Cardiac muscle cell (in vitro differentiated cells and primary cell): Measurements from ENCODE around the gene NTPCR. TPM values are rescaled to one million over a fixed set of nuclear protein-coding genes. Genes with fewer than 3 reads are reported as not detected.
A peak's percentile ranks its signal among the peaks of the same experiment; 100 is the strongest.

Experiments
- DNase-seq, 2 donors: peaks; one replicate each; pipeline versions ENCODE4 v3.0.0 to v3.0.0-alpha.2; 2010 to 2017; ENCODE audit warnings: low read depth in 1 of 2, low spot score in 1 of 2
- H3K27ac ChIP-seq: fragments of 200-600 bp; sonication (generic); 2 replicates; pipeline ENCODE4 v1.5.1; 2016
- H3K27me3 ChIP-seq: fragments of 200-600 bp; sonication (generic); 2 replicates; pipeline ENCODE4 v1.6.0; 2016; ENCODE audit warnings: control low read depth
- H3K36me3 ChIP-seq: fragments of 200-600 bp; sonication (generic); 2 replicates; pipeline ENCODE4 v1.5.1; 2016; ENCODE audit warnings: control low read depth
- H3K4me1 ChIP-seq: fragments of 200-600 bp; sonication (generic); 2 replicates; pipeline ENCODE4 v1.8.1; 2017; ENCODE audit warnings: low read depth, mild to moderate bottlenecking, mixed run types
- H3K4me3 ChIP-seq: fragments of 200-600 bp; sonication (generic); 2 replicates; pipeline ENCODE4 v1.5.1; 2016; ENCODE audit warnings: mild to moderate bottlenecking
- H3K9me3 ChIP-seq: fragments of 200-600 bp; sonication (generic); 2 replicates; pipeline ENCODE4 v1.5.1; 2017; ENCODE audit warnings: low read depth, mild to moderate bottlenecking, control low read depth
- polyA plus RNA-seq: library from polyadenylated mRNA; unstranded; fragments of >200 nt; fragmentation: Nextera tagmentation; extraction: Ambion mirVana; gene quantifications from 2 replicates; pipeline ENCODE4 v1.2.1, GENCODE V29; 2016
- total RNA-seq: library from RNA; depleted of rRNA; stranded (reverse); fragments of >200 nt; gene quantifications from 2 replicates; pipeline ENCODE4 v1.2.3, GENCODE V29; 2016
- TF ChIP-seq, protein P1 (sequence below): IDR thresholded peaks from 2 replicates; pipeline ENCODE4 v1.5.1; 2012; ENCODE audit warnings: low read depth, mild to moderate bottlenecking, low read length

Gene NTPCR
- total and polyA plus RNA-seq, 2 experiments from 2014 or later: 37.5 to 154 TPM

DNA sequence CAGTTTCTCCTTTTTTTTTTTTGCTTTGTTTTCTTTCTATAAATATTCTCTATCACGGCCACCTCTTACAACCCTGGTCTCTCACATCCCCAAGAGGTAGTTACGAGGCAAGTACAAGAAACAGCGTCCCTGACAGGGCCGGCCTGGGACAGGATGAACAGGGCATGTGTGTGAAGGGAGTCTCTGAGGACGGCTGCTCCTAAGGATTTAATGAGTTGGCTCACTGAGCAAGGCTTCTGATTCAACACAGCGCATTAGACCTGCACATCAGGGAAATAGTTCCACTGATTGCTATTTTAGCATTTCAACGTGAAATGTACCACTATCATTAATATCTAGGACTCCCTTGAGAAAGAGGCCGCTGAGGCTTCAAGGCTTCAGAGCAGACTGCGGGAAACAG, 54.0 kb downstream of the NTPCR start:
- H3K27me3 ChIP-seq: no peaks in the 10 kb centered on the region
- no peak for DNase-seq
- H3K27ac ChIP-seq: no peak overlapping the region
- H3K36me3 ChIP-seq: no peaks in the 10 kb centered on the region
- H3K4me3 ChIP-seq: no peak overlapping the region
- TF ChIP-seq, protein P1, sequence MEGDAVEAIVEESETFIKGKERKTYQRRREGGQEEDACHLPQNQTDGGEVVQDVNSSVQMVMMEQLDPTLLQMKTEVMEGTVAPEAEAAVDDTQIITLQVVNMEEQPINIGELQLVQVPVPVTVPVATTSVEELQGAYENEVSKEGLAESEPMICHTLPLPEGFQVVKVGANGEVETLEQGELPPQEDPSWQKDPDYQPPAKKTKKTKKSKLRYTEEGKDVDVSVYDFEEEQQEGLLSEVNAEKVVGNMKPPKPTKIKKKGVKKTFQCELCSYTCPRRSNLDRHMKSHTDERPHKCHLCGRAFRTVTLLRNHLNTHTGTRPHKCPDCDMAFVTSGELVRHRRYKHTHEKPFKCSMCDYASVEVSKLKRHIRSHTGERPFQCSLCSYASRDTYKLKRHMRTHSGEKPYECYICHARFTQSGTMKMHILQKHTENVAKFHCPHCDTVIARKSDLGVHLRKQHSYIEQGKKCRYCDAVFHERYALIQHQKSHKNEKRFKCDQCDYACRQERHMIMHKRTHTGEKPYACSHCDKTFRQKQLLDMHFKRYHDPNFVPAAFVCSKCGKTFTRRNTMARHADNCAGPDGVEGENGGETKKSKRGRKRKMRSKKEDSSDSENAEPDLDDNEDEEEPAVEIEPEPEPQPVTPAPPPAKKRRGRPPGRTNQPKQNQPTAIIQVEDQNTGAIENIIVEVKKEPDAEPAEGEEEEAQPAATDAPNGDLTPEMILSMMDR: no peak
- H3K9me3 ChIP-seq: no peaks in the 10 kb centered on the region
- no peaks in the 10 kb centered on the region for H3K4me1 ChIP-seq

DNA sequence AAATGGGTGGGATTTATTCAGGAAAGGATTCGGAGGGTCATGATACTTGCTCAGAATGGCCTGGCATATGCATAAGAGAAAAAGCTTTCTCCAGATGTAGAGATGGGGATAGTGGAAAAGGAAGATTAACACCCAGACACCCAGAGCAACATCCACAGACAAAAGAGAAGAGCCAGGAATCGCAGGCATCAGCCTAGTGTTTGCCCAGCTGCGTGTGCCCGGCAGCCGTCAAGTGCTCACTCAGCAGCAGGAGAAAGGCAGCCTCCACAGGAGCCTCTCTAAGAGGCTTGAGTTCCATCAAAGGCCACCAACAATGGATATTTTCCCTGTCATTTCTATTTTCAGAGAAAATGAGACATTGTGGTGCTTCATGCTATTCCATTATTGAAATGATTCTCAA, 54.7 kb downstream of the NTPCR start:
- H3K36me3 ChIP-seq: no peaks in the 10 kb centered on the region
- DNase-seq: no peak
- no peak overlapping the region for H3K27ac ChIP-seq
- H3K9me3 ChIP-seq: no peaks in the 10 kb centered on the region
- no peak overlapping the region for H3K4me3 ChIP-seq
- H3K27me3 ChIP-seq: no peaks in the 10 kb centered on the region
- TF ChIP-seq, protein P1: no peak
- no peaks in the 10 kb centered on the region for H3K4me1 ChIP-seq

DNA sequence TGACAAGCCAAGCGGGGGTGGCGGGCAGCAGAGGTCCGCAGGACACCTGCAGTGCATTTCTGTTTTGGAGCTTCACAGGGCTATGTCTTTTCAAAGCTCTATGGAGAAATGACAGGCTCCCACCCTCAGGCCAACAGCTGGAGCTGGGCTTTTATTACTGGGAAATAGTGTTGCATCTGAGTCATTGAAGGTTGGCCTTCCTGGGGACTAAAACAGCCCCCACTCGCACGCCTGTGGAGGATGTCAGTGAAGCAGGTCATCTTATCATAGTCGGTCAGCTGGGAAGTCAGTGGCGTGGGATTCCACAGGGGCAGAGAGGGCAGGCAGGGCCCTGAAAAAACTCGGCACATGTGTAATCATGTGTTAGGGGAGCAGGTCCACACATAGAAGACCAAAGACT, 55.3 kb downstream of the NTPCR start:
- H3K27ac ChIP-seq: no peak overlapping the region
- TF ChIP-seq, protein P1: no peak
- no peak overlapping the region for H3K4me3 ChIP-seq
- no peaks in the 10 kb centered on the region for H3K36me3 ChIP-seq
- peak in 1 of 2 donors; percentile 23 for DNase-seq
- no peaks in the 10 kb centered on the region for H3K27me3 ChIP-seq
- no peaks in the 10 kb centered on the region for H3K9me3 ChIP-seq
- H3K4me1 ChIP-seq: no peaks in the 10 kb centered on the region

DNA sequence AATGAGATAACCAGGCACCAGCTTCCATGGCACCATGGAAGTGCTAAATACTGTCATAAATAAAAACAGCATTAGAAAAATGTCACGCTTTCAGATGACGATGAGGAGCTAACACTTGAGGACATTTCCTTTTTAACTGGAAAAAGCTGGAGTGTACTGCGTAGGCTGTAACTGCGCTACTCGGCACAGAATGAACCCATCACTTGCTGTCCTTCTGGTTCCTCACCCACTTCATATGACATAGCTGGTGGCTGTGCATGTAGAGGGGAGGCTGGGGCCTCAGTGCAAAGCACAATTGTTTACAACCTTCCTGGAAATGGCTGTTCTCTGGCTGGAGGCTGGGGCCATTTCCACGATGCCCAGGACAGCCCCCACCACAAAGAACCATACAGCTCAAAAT, 55.7 kb downstream of the NTPCR start:
- no peaks in the 10 kb centered on the region for H3K4me1 ChIP-seq
- H3K27ac ChIP-seq: no peak overlapping the region
- H3K4me3 ChIP-seq: no peak overlapping the region
- H3K9me3 ChIP-seq: no peaks in the 10 kb centered on the region
- no peaks in the 10 kb centered on the region for H3K27me3 ChIP-seq
- no peak for DNase-seq
- H3K36me3 ChIP-seq: no peaks in the 10 kb centered on the region
- TF ChIP-seq, protein P1: no peak

DNA sequence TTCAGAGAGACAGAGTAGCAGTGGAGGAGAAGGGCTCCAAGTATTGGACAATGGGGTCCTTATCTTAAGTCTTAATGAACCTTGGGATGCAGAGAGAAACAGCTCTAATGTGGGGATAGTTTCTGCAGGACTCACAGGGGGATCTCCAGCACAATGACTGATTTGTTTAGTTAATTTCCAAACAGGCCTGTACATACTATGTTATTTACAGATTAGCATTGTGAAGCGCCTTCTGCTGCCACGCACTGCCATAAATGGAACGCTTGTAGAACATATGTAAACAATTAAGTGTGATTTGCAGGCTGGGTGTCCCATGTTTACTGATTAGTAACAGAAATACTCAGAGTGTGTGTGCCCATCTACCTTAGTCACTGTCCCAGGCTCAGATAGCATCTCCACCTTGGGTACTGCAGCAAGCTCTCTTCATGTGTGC, 56.1 kb downstream of the NTPCR start:
- H3K36me3 ChIP-seq: no peaks in the 10 kb centered on the region
- H3K4me1 ChIP-seq: no peaks in the 10 kb centered on the region
- no peaks in the 10 kb centered on the region for H3K27me3 ChIP-seq
- H3K4me3 ChIP-seq: no peak overlapping the region
- TF ChIP-seq, protein P1: no peak
- H3K27ac ChIP-seq: no peak overlapping the region
- no peaks in the 10 kb centered on the region for H3K9me3 ChIP-seq
- no peak for DNase-seq

DNA sequence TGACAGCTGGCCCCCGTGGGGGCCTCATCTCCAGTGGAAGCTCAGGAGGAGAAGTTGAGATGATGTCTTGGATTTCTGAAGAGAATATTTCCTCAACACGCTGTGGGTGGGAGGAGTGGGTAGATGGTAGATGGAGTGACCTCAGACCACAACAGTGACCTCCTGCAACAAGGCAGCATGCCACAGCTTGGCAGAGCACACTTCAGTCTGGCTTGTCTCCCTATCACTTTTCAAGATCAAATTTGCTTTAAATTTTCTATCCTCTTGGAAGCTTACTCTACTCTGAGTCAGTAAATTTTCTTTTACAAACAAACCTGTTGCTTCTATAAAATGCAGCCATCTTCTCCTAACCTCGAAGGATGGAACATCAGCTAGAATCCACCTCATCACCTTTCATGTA, 59.7 kb downstream of the NTPCR start:
- H3K36me3 ChIP-seq: no peaks in the 10 kb centered on the region
- H3K4me1 ChIP-seq: no peaks in the 10 kb centered on the region
- DNase-seq: no peak
- H3K4me3 ChIP-seq: no peak overlapping the region
- TF ChIP-seq, protein P1: no peak
- no peak overlapping the region for H3K27ac ChIP-seq
- no peaks in the 10 kb centered on the region for H3K9me3 ChIP-seq
- H3K27me3 ChIP-seq: no peaks in the 10 kb centered on the region
